GM23338 (cell line): Measurements from ENCODE around the gene ACTR10. TPM values are rescaled to one million over a fixed set of nuclear protein-coding genes. Genes with fewer than 3 reads are reported as not detected.

Experiments
- ATAC-seq: fragments of 200-7000 bp; cut with Tn5 transposase; 3 replicates; pipeline ENCODE4 v1.9.1; 2020
- DNase-seq: peaks from one replicate; pipeline ENCODE4 v3.0.0-alpha.2; 2015; ENCODE audit warnings: low spot score
- H2AFZ ChIP-seq: fragments of 200-600 bp; sonication (generic); 2 replicates; pipeline ENCODE4 v1.8.0; 2016; ENCODE audit warnings: antibody characterized with exemption, mild to moderate bottlenecking, moderate library complexity
- H3F3A ChIP-seq: fragments of 200-600 bp; sonication (generic); replicated peaks from 2 replicates; pipeline ENCODE4 v1.8.0; 2017; ENCODE audit warnings: antibody characterized with exemption, mixed run types, low read depth
- H3K27ac ChIP-seq: fragments of 200-600 bp; sonication (generic); 2 replicates; pipeline ENCODE4 v1.6.1; 2016; ENCODE audit warnings: low read depth
- H3K27me3 ChIP-seq: fragments of 200-600 bp; sonication (generic); 2 replicates; pipeline ENCODE4 v1.8.0; 2016; ENCODE audit warnings: mild to moderate bottlenecking, mixed run types, moderate library complexity; ENCODE audit not compliant: insufficient read depth
- H3K36me3 ChIP-seq: fragments of 200-600 bp; sonication (generic); 2 replicates; pipeline ENCODE4 v1.8.0; 2016; ENCODE audit warnings: mild to moderate bottlenecking; ENCODE audit not compliant: insufficient read depth
- H3K4me1 ChIP-seq: fragments of 200-600 bp; sonication (generic); 2 replicates; pipeline ENCODE4 v1.8.0; 2016; ENCODE audit warnings: mild to moderate bottlenecking, moderate library complexity; ENCODE audit not compliant: insufficient read depth
- H3K4me2 ChIP-seq: fragments of 200-600 bp; sonication (generic); 2 replicates; pipeline ENCODE4 v1.7.1; 2017; ENCODE audit warnings: mixed run types
- H3K4me3 ChIP-seq: fragments of 200-600 bp; sonication (generic); 2 replicates; pipeline ENCODE4 v1.6.1; 2016; ENCODE audit warnings: mixed run types
- H3K79me2 ChIP-seq: fragments of 200-600 bp; sonication (generic); replicated peaks from 2 replicates; pipeline ENCODE4 v1.8.0; 2017; ENCODE audit warnings: mild to moderate bottlenecking; ENCODE audit not compliant: insufficient read depth
- H3K9me2 ChIP-seq: fragments of 200-600 bp; sonication (generic); 2 replicates; pipeline ENCODE4 v1.8.0; 2017; ENCODE audit not compliant: insufficient read depth
- H4K20me1 ChIP-seq: fragments of 200-600 bp; sonication (generic); replicated peaks from 2 replicates; pipeline ENCODE4 v1.8.0; 2017; ENCODE audit warnings: mild to moderate bottlenecking; ENCODE audit not compliant: insufficient read depth
- H3K27ac Mint-ChIP-seq: 2 replicates; pipeline ENCODE4 v1.8.0; 2020; ENCODE audit warnings: inconsistent platforms, mild to moderate bottlenecking, moderate library complexity, mixed read lengths
- H3K27me3 Mint-ChIP-seq: 3 replicates; pipeline ENCODE4 v1.8.0; 2022; ENCODE audit warnings: low read depth, mild to moderate bottlenecking, moderate library complexity, mixed read lengths, inconsistent platforms; ENCODE audit not compliant: insufficient read depth, poor library complexity
- H3K36me3 Mint-ChIP-seq: 3 replicates; pipeline ENCODE4 v1.8.0; 2021; ENCODE audit warnings: low read depth, mild to moderate bottlenecking, inconsistent platforms, moderate library complexity, mixed read lengths
- H3K4me1 Mint-ChIP-seq: 3 replicates; pipeline ENCODE4 v1.8.0; 2020; ENCODE audit warnings: mild to moderate bottlenecking, inconsistent platforms, mixed read lengths
- H3K4me3 Mint-ChIP-seq: 3 replicates; pipeline ENCODE4 v1.8.0; 2021; ENCODE audit warnings: moderate library complexity, mild to moderate bottlenecking, inconsistent platforms, mixed read lengths
- H3K9me3 Mint-ChIP-seq: 3 replicates; pipeline ENCODE4 v1.8.0; 2020; ENCODE audit warnings: moderate library complexity, mild to moderate bottlenecking, inconsistent platforms, mixed read lengths
- CREB1 ChIP-seq: fragments of 250-450 bp; sonication (Bioruptor Pico); IDR thresholded peaks from 2 replicates; pipeline ENCODE4 v1.5.0; 2020; ENCODE audit warnings: low read depth, mild to moderate bottlenecking, moderate library complexity
- CTCF ChIP-seq, 2 experiments: fragments of 200-600 bp in 1 of 2; sonication (generic) in 1 of 2; conservative IDR thresholded peaks; 2 replicates each; pipeline versions ENCODE4 v1.5.1 to v1.6.1; 2016 to 2017; ENCODE audit warnings: antibody characterized with exemption in 2 of 2, low read depth in 2 of 2, mild to moderate bottlenecking in 2 of 2, moderate library complexity in 1 of 2
- EZH2 ChIP-seq: fragments of 200-600 bp; sonication (generic); IDR thresholded peaks from one replicate; pipeline ENCODE4 v1.8.0; 2017; ENCODE audit warnings: antibody characterized with exemption, mild to moderate bottlenecking, low read depth; ENCODE audit not compliant: unreplicated experiment
- EZH2phosphoT487 ChIP-seq: fragments of 200-600 bp; sonication (generic); IDR thresholded peaks from one replicate; pipeline ENCODE4 v1.8.1; 2018; ENCODE audit warnings: antibody characterized with exemption; ENCODE audit not compliant: unreplicated experiment
- JUNB ChIP-seq: IDR thresholded peaks from one replicate; pipeline ENCODE4 v1.6.1; 2016; ENCODE audit warnings: antibody characterized with exemption; ENCODE audit not compliant: unreplicated experiment
- NANOG ChIP-seq: IDR thresholded peaks from 2 replicates; pipeline ENCODE4 v1.6.1; 2016; ENCODE audit warnings: antibody characterized with exemption, borderline replicate concordance
- POLR2AphosphoS5 ChIP-seq: IDR thresholded peaks from 2 replicates; pipeline ENCODE4 v1.6.1; 2016; ENCODE audit warnings: antibody characterized with exemption, low read depth
- REST ChIP-seq: IDR thresholded peaks from one replicate; pipeline ENCODE4 v1.6.1; 2018; ENCODE audit warnings: antibody characterized with exemption; ENCODE audit not compliant: unreplicated experiment
- STAT1 ChIP-seq: IDR thresholded peaks from one replicate; pipeline ENCODE4 v1.6.1; 2016; ENCODE audit warnings: antibody characterized with exemption; ENCODE audit not compliant: unreplicated experiment
- ZNF114 ChIP-seq: fragments of 250-450 bp; sonication (Bioruptor Pico); IDR thresholded peaks from 2 replicates; pipeline ENCODE4 v1.5.0; 2020; ENCODE audit warnings: mild to moderate bottlenecking, moderate library complexity
- ZNF331 ChIP-seq: fragments of 250-450 bp; sonication (Bioruptor Pico); IDR thresholded peaks from 2 replicates; pipeline ENCODE4 v1.5.0; 2020; ENCODE audit warnings: low read depth, mild to moderate bottlenecking, moderate library complexity
- polyA plus RNA-seq: library from polyadenylated mRNA; unstranded; fragments of >200 nt; fragmentation: Nextera tagmentation; extraction: Ambion mirVana; gene quantifications from 2 replicates; pipeline ENCODE4 v1.2.1, GENCODE V29; 2016
- total RNA-seq: library from RNA; depleted of rRNA; stranded (reverse); fragments of >200 nt; shearing (Covaris generic); gene quantifications from 2 replicates; pipeline ENCODE4 v1.2.3, GENCODE V29; 2014
- TF ChIP-seq, protein P1 (sequence below): IDR thresholded peaks from 2 replicates; pipeline ENCODE4 v1.6.1; 2016; ENCODE audit warnings: antibody characterized with exemption
- TF ChIP-seq, protein P2 (sequence below): fragments of 250-450 bp; sonication (Bioruptor Pico); IDR thresholded peaks from 2 replicates; pipeline ENCODE4 v1.5.0; 2020; ENCODE audit warnings: mild to moderate bottlenecking, moderate library complexity

Gene ACTR10
- total and polyA plus RNA-seq, 2 experiments from 2014 or later: 30.8 to 50.2 TPM

DNA sequence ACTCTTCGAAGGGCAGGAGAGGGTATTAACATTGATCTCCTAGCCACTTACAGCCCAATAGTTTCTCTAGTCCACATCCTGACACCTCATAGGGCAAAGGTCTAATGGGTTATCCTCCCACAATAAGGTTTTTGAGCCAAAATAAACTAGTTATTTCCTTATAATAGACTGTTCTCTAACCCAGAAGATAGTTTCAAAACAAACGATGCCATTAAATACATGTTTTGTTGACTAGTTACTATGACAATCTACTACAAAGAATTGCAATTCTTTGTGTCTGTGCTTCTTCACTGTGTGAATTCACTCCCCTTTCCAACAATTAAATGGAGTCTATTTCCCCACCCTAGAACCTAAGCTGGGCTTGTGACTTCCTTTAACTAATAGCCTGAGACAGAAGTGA, 6.4 kb upstream of the ACTR10 start:
- no peak for TF ChIP-seq NANOG
- TF ChIP-seq JUNB: no peak
- no peak for TF ChIP-seq EZH2
- no peak for TF ChIP-seq ZNF114 (CRISPR knock-in tag)
- TF ChIP-seq, protein P1, sequence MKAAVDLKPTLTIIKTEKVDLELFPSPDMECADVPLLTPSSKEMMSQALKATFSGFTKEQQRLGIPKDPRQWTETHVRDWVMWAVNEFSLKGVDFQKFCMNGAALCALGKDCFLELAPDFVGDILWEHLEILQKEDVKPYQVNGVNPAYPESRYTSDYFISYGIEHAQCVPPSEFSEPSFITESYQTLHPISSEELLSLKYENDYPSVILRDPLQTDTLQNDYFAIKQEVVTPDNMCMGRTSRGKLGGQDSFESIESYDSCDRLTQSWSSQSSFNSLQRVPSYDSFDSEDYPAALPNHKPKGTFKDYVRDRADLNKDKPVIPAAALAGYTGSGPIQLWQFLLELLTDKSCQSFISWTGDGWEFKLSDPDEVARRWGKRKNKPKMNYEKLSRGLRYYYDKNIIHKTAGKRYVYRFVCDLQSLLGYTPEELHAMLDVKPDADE: no peak
- TF ChIP-seq ZNF331 (CRISPR knock-in tag): no peak
- no peak for TF ChIP-seq STAT1
- no peak for TF ChIP-seq REST
- no peak for TF ChIP-seq POLR2AphosphoS5
- TF ChIP-seq EZH2phosphoT487: no peak
- TF ChIP-seq CREB1: no peak
- TF ChIP-seq, protein P2, sequence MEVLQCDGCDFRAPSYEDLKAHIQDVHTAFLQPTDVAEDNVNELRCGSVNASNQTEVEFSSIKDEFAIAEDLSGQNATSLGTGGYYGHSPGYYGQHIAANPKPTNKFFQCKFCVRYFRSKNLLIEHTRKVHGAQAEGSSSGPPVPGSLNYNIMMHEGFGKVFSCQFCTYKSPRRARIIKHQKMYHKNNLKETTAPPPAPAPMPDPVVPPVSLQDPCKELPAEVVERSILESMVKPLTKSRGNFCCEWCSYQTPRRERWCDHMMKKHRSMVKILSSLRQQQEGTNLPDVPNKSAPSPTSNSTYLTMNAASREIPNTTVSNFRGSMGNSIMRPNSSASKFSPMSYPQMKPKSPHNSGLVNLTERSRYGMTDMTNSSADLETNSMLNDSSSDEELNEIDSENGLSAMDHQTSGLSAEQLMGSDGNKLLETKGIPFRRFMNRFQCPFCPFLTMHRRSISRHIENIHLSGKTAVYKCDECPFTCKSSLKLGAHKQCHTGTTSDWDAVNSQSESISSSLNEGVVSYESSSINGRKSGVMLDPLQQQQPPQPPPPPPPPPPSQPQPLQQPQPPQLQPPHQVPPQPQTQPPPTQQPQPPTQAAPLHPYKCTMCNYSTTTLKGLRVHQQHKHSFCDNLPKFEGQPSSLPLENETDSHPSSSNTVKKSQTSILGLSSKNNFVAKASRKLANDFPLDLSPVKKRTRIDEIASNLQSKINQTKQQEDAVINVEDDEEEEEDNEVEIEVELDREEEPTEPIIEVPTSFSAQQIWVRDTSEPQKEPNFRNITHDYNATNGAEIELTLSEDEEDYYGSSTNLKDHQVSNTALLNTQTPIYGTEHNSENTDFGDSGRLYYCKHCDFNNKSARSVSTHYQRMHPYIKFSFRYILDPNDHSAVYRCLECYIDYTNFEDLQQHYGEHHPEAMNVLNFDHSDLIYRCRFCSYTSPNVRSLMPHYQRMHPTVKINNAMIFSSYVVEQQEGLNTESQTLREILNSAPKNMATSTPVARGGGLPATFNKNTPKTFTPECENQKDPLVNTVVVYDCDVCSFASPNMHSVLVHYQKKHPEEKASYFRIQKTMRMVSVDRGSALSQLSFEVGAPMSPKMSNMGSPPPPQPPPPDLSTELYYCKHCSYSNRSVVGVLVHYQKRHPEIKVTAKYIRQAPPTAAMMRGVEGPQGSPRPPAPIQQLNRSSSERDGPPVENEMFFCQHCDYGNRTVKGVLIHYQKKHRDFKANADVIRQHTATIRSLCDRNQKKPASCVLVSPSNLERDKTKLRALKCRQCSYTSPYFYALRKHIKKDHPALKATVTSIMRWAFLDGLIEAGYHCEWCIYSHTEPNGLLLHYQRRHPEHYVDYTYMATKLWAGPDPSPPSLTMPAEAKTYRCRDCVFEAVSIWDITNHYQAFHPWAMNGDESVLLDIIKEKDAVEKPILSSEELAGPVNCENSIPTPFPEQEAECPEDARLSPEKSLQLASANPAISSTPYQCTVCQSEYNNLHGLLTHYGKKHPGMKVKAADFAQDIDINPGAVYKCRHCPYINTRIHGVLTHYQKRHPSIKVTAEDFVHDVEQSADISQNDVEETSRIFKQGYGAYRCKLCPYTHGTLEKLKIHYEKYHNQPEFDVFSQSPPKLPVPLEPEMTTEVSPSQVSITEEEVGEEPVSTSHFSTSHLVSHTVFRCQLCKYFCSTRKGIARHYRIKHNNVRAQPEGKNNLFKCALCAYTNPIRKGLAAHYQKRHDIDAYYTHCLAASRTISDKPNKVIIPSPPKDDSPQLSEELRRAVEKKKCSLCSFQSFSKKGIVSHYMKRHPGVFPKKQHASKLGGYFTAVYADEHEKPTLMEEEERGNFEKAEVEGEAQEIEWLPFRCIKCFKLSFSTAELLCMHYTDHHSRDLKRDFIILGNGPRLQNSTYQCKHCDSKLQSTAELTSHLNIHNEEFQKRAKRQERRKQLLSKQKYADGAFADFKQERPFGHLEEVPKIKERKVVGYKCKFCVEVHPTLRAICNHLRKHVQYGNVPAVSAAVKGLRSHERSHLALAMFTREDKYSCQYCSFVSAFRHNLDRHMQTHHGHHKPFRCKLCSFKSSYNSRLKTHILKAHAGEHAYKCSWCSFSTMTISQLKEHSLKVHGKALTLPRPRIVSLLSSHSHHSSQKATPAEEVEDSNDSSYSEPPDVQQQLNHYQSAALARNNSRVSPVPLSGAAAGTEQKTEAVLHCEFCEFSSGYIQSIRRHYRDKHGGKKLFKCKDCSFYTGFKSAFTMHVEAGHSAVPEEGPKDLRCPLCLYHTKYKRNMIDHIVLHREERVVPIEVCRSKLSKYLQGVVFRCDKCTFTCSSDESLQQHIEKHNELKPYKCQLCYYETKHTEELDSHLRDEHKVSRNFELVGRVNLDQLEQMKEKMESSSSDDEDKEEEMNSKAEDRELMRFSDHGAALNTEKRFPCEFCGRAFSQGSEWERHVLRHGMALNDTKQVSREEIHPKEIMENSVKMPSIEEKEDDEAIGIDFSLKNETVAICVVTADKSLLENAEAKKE (CRISPR knock-in tag): no peak
- TF ChIP-seq CTCF (conservative IDR thresholded peaks at IDR 0.05; ENCODE audit: low read depth in 2 of 2): no peak
- Mint-ChIP-seq H3K27ac (no peak overlapping the region), H3K4me1 (no peaks in the 10 kb centered on the region; the same call in 1 of the 3 replicates), H3K9me3 (no peaks in the 10 kb centered on the region), H3K36me3 (no peaks in the 10 kb centered on the region), H3K27me3 (peaks cover 2% of the 10 kb centered on the region), H3K4me3 (no peak overlapping the region)
- Histone ChIP-seq H3K9me2 (no peaks in the 10 kb centered on the region), H3K4me3 (no peak overlapping the region), H3K27ac (no peak overlapping the region), H3K79me2 (no peaks in the 10 kb centered on the region), H3K27me3 (no peaks in the 10 kb centered on the region), H3K36me3 (no peaks in the 10 kb centered on the region), H4K20me1 (no peaks in the 10 kb centered on the region), H3K4me2 (no peak overlapping the region), H2AFZ (no peak overlapping the region), H3K4me1 (no peaks in the 10 kb centered on the region), H3F3A (no peaks in the 10 kb centered on the region)
- no peak for DNase-seq
- ATAC-seq: no peak
